Bronchial epithelial cell (primary cell): ENCODE measurements around the gene TMC1. TPM values are rescaled to one million over a fixed set of nuclear protein-coding genes. Genes with fewer than 3 reads are reported as not detected.

ENCODE experiments used
- DNase-seq: peaks from one replicate; pipeline ENCODE4 v3.0.0-alpha.2; 2010; ENCODE audit warnings: low read depth
- FAIRE-seq: peaks from 2 replicates; lab custom pipeline; 2011; peaks lifted over from hg19 to GRCh38; lab: Jason Lieb, UNC
- H3K27me3 ChIP-seq: 2 replicates; pipeline ENCODE4 v1.5.1; 2011; ENCODE audit warnings: low read length; ENCODE audit not compliant: control insufficient read depth, insufficient read depth
- H3K36me3 ChIP-seq: 2 replicates; pipeline ENCODE4 v1.5.1; 2011; ENCODE audit warnings: low read length; ENCODE audit not compliant: control insufficient read depth, insufficient read depth
- H3K4me3 ChIP-seq: 2 replicates; pipeline ENCODE4 v1.5.1; 2011; ENCODE audit warnings: mild to moderate bottlenecking, low read depth, low read length, control low read depth
- total RNA-seq: library from RNA; depleted of rRNA; stranded (reverse); fragments of >200 nt; gene quantifications from 2 replicates; pipeline ENCODE4 v1.2.1, GENCODE V29; 2014
- TF ChIP-seq, protein P1 (sequence below): IDR thresholded peaks from 2 replicates; pipeline ENCODE4 v1.5.1; 2011; ENCODE audit warnings: mild to moderate bottlenecking, moderate library complexity, low read length, control low read depth, inconsistent platforms; ENCODE audit not compliant: insufficient read depth, severe bottlenecking

The TMC1 gene
- total RNA-seq, 1 donor from 2014 or later, result not detected

DNA sequence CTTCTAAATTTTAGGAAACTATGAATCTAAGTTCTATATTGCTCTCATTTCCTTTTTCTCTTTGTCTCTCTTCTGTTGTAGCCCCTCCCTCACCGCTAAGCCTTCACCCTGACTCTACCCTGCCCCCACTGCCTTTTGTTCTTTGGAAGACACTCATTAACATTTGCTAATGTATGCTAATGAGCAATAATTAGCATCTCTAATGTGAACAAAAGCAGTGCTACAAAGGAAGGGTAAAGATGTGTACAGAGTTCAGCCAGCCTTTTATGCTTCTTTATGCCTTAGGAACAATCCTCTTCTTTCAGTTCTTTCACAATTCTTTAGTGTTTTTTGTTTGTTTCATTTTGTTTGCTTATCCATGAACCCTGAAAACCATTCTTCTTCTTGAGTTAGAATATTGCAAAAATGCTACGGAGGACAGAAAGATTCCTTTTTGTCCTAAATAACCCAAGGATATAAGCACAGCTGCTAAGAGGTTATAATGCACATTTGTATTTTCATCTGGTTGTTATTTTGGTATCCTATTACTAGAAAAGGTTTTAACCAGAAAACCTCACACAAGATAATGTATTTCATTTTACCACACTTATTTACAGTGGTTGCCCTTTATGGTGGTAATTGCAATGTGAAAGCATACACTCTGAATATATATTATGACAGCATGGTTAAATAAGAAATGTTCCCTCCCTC, 159.3 kb downstream of the TMC1 start:
- TF ChIP-seq, protein P1, sequence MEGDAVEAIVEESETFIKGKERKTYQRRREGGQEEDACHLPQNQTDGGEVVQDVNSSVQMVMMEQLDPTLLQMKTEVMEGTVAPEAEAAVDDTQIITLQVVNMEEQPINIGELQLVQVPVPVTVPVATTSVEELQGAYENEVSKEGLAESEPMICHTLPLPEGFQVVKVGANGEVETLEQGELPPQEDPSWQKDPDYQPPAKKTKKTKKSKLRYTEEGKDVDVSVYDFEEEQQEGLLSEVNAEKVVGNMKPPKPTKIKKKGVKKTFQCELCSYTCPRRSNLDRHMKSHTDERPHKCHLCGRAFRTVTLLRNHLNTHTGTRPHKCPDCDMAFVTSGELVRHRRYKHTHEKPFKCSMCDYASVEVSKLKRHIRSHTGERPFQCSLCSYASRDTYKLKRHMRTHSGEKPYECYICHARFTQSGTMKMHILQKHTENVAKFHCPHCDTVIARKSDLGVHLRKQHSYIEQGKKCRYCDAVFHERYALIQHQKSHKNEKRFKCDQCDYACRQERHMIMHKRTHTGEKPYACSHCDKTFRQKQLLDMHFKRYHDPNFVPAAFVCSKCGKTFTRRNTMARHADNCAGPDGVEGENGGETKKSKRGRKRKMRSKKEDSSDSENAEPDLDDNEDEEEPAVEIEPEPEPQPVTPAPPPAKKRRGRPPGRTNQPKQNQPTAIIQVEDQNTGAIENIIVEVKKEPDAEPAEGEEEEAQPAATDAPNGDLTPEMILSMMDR, result no peak
- no peaks in the 10 kb centered on the region for H3K36me3 ChIP-seq
- H3K4me3 ChIP-seq, result no peak overlapping the region
- H3K27me3 ChIP-seq, result no peaks in the 10 kb centered on the region
- DNase-seq, result no peak
- no peak for FAIRE-seq

DNA sequence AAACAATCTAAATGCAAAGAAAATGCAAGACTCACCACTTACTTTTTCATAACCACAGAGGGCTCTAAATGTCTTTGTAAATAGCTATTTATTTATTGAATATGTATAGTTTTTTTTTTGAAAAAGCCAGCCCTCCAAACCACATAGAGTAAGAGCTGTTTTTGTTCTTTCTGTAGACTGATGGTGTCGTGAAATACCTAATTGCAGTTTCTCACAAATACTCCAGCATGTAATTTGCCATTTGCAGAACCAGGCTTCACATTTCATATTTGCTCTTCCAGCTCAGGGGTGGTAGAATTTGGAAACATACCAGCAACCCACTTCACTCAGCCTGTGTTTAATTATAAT, 159.8 kb downstream of the TMC1 start:
- DNase-seq (no peak), FAIRE-seq (no peak)
- TF ChIP-seq, protein P1, result no peak
- Histone ChIP-seq H3K36me3 (no peaks in the 10 kb centered on the region), H3K4me3 (no peak overlapping the region), H3K27me3 (no peaks in the 10 kb centered on the region)

DNA sequence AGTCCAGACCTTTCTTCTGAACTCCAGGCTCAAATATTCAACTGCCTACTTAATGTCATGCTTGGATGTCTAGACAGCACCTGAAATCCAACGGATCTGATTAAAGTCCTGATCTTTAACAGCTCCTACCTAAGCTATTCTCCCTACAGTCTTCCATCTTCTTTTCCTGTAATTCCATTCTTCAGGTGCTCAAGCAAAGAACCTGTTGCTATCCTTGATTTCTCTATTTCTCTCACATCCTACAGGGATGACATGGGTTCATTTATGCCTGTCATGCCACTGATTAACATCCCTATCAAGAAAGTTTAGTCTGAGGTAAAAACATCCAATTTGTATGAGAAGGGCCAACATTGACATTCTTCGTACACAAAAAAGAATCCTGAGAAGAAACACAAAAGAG, 163.2 kb downstream of the TMC1 start:
- FAIRE-seq, result no peak
- no peak for DNase-seq
- H3K4me3 ChIP-seq, result no peak overlapping the region
- no peaks in the 10 kb centered on the region for H3K36me3 ChIP-seq
- TF ChIP-seq, protein P1, result no peak
- H3K27me3 ChIP-seq, result no peaks in the 10 kb centered on the region

DNA sequence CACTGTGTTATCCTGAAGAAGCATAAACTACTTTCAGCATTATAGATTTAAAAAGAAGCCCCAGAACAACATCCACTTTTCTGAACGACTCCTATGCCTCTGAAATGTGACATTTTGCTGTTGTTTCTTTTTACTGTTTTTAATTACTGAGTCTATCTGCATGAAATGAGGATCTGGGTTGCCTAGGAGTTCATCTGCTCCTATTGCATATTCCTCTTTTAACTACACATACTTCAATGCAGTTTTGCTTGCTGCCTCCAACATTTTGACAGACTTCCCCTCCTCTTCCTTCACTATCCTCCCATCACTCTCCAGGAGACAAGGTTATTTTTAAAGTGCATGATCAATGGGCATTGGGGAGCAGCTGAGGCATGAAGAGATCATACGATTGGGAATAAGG, 164.5 kb downstream of the TMC1 start:
- H3K4me3 ChIP-seq, result no peak overlapping the region
- no peak for DNase-seq
- no peaks in the 10 kb centered on the region for H3K36me3 ChIP-seq
- peak; percentile 23 for FAIRE-seq
- TF ChIP-seq, protein P1, result no peak
- H3K27me3 ChIP-seq, result no peaks in the 10 kb centered on the region

DNA sequence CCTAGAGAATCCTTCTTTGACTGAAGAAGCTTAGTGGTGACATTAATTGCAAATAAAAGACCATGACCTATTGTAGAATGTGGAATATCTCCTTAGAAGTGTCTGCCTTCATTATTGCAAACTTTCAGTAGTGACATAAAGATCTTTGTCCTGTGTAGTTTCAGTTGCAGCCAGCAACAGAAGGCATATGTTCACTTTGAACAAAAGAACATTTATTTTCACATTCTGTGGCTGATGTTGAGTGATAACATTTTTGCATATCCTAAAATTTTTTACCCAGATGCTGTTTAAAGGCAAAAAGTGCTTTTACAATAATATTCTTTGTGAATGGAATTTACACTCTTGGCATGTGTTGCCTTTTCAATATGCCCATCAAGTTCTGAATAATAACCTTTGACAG, 165.9 kb downstream of the TMC1 start:
- DNase-seq, result no peak
- TF ChIP-seq, protein P1, result no peak
- no peak for FAIRE-seq
- H3K36me3 ChIP-seq, result no peaks in the 10 kb centered on the region
- H3K4me3 ChIP-seq, result no peak overlapping the region
- no peaks in the 10 kb centered on the region for H3K27me3 ChIP-seq

DNA sequence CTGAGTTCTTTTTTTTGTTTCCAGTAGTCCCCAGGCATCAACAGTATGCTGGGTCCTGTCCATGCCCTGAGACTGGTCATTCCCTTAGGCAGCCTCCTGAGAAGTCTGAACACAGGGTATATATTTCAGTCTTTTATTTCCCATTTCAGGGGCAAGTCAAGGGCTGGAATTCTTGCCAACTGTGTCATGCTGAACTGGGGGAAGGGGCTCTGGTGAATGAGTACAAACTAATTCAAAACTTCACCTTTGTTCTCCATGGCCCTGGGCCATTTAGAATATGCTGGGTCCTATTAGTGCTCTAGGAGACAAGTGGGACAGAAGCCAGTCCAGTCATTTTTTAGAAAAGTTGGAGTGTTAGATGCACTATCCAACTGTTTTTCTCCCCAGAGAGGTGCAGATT, 170.3 kb downstream of the TMC1 start:
- Histone ChIP-seq H3K27me3 (no peaks in the 10 kb centered on the region), H3K4me3 (no peak overlapping the region), H3K36me3 (no peaks in the 10 kb centered on the region)
- TF ChIP-seq, protein P1, result no peak
- DNase-seq, result no peak
- no peak for FAIRE-seq
